OCI-LY1 (cell line): Measurements from ENCODE around the gene NAA35.
"Not testable (repeated sequence)": the region's sequence is repeated elsewhere in the genome, so short reads cannot be mapped to it uniquely, and the experiment has no call there.

ENCODE experiments used
- H2AFZ ChIP-seq: fragments of 200-600 bp; sonication (generic), shearing (Covaris generic); 2 replicates; pipeline ENCODE4 v1.6.0; 2014; ENCODE audit warnings: antibody characterized with exemption, mild to moderate bottlenecking, low read length
- H3F3A ChIP-seq: fragments of 200-600 bp; sonication (generic), shearing (Covaris generic); 2 replicates; pipeline ENCODE4 v1.6.0; 2014; ENCODE audit warnings: mild to moderate bottlenecking, antibody characterized with exemption, low read length, moderate library complexity; ENCODE audit not compliant: insufficient read depth
- H3K27ac ChIP-seq: fragments of 200-600 bp; sonication (generic); 2 replicates; pipeline ENCODE4 v1.5.1; 2014; ENCODE audit warnings: low read length, mixed run types, mild to moderate bottlenecking, low read depth; ENCODE audit not compliant: poor library complexity, severe bottlenecking
- H3K27me3 ChIP-seq: fragments of 200-600 bp; sonication (generic); 2 replicates; pipeline ENCODE4 v1.6.0; 2014; ENCODE audit warnings: antibody characterized with exemption, mild to moderate bottlenecking, low read length, moderate library complexity; ENCODE audit not compliant: insufficient read depth
- H3K36me3 ChIP-seq: fragments of 200-600 bp; sonication (generic); 2 replicates; pipeline ENCODE4 v1.6.1; 2014; ENCODE audit warnings: mild to moderate bottlenecking, antibody characterized with exemption, low read length, moderate library complexity, mixed read lengths; ENCODE audit not compliant: insufficient read depth
- H3K4me1 ChIP-seq: fragments of 200-600 bp; sonication (generic); 2 replicates; pipeline ENCODE4 v1.5.1; 2014; ENCODE audit warnings: mild to moderate bottlenecking, low read length, moderate library complexity; ENCODE audit not compliant: insufficient read depth, severe bottlenecking
- H3K4me2 ChIP-seq: fragments of 200-600 bp; sonication (generic), shearing (Covaris generic); 2 replicates; pipeline ENCODE4 v1.6.1; 2014; ENCODE audit warnings: low read length
- H3K4me3 ChIP-seq: fragments of 200-600 bp; sonication (generic); 2 replicates; pipeline ENCODE4 v1.5.1; 2014; ENCODE audit warnings: low read length, low read depth, mild to moderate bottlenecking, mixed read lengths; ENCODE audit not compliant: poor library complexity, severe bottlenecking
- H3K79me2 ChIP-seq: fragments of 200-600 bp; shearing (Covaris generic); 2 replicates; pipeline ENCODE4 v1.6.1; 2016; ENCODE audit warnings: mixed run types, low read length, mixed read lengths; ENCODE audit not compliant: insufficient read depth
- H3K9ac ChIP-seq: fragments of 200-600 bp; sonication (generic), shearing (Covaris generic); 2 replicates; pipeline ENCODE4 v1.6.1; 2014; ENCODE audit warnings: mild to moderate bottlenecking, low read length, mixed read lengths
- H3K9me2 ChIP-seq: fragments of 200-600 bp; sonication (generic), shearing (Covaris generic); 2 replicates; pipeline ENCODE4 v1.6.1; 2014; ENCODE audit warnings: low read depth, mild to moderate bottlenecking, low read length, mixed read lengths
- H3K9me3 ChIP-seq: fragments of 200-600 bp; shearing (Covaris generic); 2 replicates; pipeline ENCODE4 v1.6.1; 2014; ENCODE audit warnings: low read length, mixed read lengths
- H4K20me1 ChIP-seq: fragments of 200-600 bp; sonication (generic), shearing (Covaris generic); 2 replicates; pipeline ENCODE4 v1.6.0; 2016; ENCODE audit warnings: mild to moderate bottlenecking, low read length; ENCODE audit not compliant: insufficient read depth
- EZH2 ChIP-seq: fragments of 200-600 bp; sonication (generic), shearing (Covaris generic); IDR thresholded peaks from 2 replicates; pipeline ENCODE4 v1.8.0; 2017; ENCODE audit warnings: borderline replicate concordance, mixed run types, mild to moderate bottlenecking, antibody characterized with exemption, low read length, moderate library complexity, mixed read lengths
- TF ChIP-seq, protein P1 (sequence below): fragments of 200-600 bp; sonication (generic), shearing (Covaris generic); IDR thresholded peaks from 2 replicates; pipeline ENCODE4 v1.5.1; 2017; ENCODE audit warnings: mild to moderate bottlenecking, antibody characterized with exemption, low read length, moderate library complexity, mixed read lengths

NAA35 gene

DNA sequence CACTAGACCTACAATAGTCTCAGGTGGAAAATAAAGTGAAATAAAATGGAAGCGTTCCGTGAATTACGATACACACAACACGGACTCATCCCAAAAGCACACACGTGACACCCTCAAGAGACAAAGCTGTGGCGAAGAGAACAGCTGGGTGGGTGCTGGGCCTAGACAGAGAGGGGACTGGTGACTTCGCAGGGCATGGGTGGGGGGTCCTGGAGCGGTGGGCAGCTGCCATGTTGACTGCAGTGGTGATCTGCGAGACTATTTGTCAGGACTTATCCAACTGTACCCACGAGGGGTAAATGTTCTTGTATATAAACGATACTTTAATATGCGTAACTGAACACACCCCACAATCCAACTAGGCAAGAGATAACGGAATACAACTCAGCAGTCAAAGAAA is 106.4 kb downstream of the NAA35 start:
- no peak overlapping the region for H3K9ac ChIP-seq
- H3K79me2 ChIP-seq, result no peaks in the 10 kb centered on the region
- no peaks in the 10 kb centered on the region for H3K27me3 ChIP-seq
- H3K27ac ChIP-seq, result no peak overlapping the region
- H3K9me2 ChIP-seq, result no peaks in the 10 kb centered on the region
- no peaks in the 10 kb centered on the region for H3K36me3 ChIP-seq
- no peak overlapping the region for H3K4me3 ChIP-seq
- H2AFZ ChIP-seq, result no peak overlapping the region
- no peak overlapping the region for H3K4me2 ChIP-seq
- H3K4me1 ChIP-seq, result no peaks in the 10 kb centered on the region
- H3F3A ChIP-seq, result no peaks in the 10 kb centered on the region
- TF ChIP-seq EZH2, result no peak
- TF ChIP-seq, protein P1, sequence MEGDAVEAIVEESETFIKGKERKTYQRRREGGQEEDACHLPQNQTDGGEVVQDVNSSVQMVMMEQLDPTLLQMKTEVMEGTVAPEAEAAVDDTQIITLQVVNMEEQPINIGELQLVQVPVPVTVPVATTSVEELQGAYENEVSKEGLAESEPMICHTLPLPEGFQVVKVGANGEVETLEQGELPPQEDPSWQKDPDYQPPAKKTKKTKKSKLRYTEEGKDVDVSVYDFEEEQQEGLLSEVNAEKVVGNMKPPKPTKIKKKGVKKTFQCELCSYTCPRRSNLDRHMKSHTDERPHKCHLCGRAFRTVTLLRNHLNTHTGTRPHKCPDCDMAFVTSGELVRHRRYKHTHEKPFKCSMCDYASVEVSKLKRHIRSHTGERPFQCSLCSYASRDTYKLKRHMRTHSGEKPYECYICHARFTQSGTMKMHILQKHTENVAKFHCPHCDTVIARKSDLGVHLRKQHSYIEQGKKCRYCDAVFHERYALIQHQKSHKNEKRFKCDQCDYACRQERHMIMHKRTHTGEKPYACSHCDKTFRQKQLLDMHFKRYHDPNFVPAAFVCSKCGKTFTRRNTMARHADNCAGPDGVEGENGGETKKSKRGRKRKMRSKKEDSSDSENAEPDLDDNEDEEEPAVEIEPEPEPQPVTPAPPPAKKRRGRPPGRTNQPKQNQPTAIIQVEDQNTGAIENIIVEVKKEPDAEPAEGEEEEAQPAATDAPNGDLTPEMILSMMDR, result no peak
- H3K9me3 ChIP-seq, result no peaks in the 10 kb centered on the region
- H4K20me1 ChIP-seq, result no peaks in the 10 kb centered on the region

GRCh38 chr9:86048018-86048742 is 107.2 kb downstream of the NAA35 start:
- not testable (repeated sequence) for H3K27ac ChIP-seq, H3K9me3 ChIP-seq, H4K20me1 ChIP-seq, H3K27me3 ChIP-seq, H2AFZ ChIP-seq, H3K9ac ChIP-seq, H3K9me2 ChIP-seq, H3F3A ChIP-seq, H3K36me3 ChIP-seq, H3K4me2 ChIP-seq, H3K4me1 ChIP-seq, H3K4me3 ChIP-seq, H3K79me2 ChIP-seq

- Histone ChIP-seq H3K4me1 (no peaks in the 10 kb centered on the region), H3K36me3 (no peaks in the 10 kb centered on the region), H3K79me2 (no peaks in the 10 kb centered on the region), H3K4me2 (no peak overlapping the region), H3K27me3 (0 out of 2 replicates have a peak, but pooled peaks cover 5% of the 10 kb centered on the region), H3K4me3 (no peak overlapping the region), H3K27ac (no peak overlapping the region), H3K9me3 (no peaks in the 10 kb centered on the region), H3K9me2 (no peaks in the 10 kb centered on the region), H2AFZ (no peak overlapping the region), H3F3A (no peaks in the 10 kb centered on the region), H3K9ac (no peak overlapping the region), H4K20me1 (no peaks in the 10 kb centered on the region)
- TF ChIP-seq EZH2, result no peak
- TF ChIP-seq, protein P1, result no peak
Observed at GRCh38 chr9:86052556-86053468, 111.9 kb downstream of the NAA35 start.
